GM19397 (cell line): ENCODE measurements around the gene PNMA6F.

ENCODE experiments used
- ATAC-seq: cut with Tn5 transposase; IDR thresholded peaks from one replicate; pipeline ENCODE4 v1.9.1; 2021; ENCODE audit warnings: mild to moderate bottlenecking, moderate library complexity; ENCODE audit not compliant: unreplicated experiment

PNMA6F gene

GRCh38 chrX:153321381-153322124 lies at the start of gene PNMA6F:
PNMA6F (minus strand) TSS chrX:153321767; CDS start chrX:153320674, 1,093 bp downstream.
- ATAC-seq, result no peak

GRCh38 chrX:153371256-153371655 lies 49.7 kb upstream of the PNMA6F start:
- no peak for ATAC-seq

- ATAC-seq, result no peak
These were observed 48.9 kb upstream of the PNMA6F start for GRCh38 chrX:153370293-153371055.

GRCh38 chrX:153366878-153367538 lies 45.4 kb upstream of the PNMA6F start:
- ATAC-seq, result no peak

GRCh38 chrX:153366119-153366518 lies 44.6 kb upstream of the PNMA6F start:
- ATAC-seq, result no peak

- no peak for ATAC-seq
These were observed 44.1 kb upstream of the PNMA6F start for GRCh38 chrX:153365670-153366069.

- no peak for ATAC-seq
These were observed 40.3 kb upstream of the PNMA6F start for GRCh38 chrX:153361781-153362397.

- ATAC-seq, result no peak
These were observed 36.3 kb upstream of the PNMA6F start for GRCh38 chrX:153357877-153358276.

- no peak for ATAC-seq
These were observed 31.8 kb upstream of the PNMA6F start for GRCh38 chrX:153353416-153353815.

GRCh38 chrX:153352858-153353257 lies 31.3 kb upstream of the PNMA6F start:
- no peak for ATAC-seq

GRCh38 chrX:153351981-153352380 lies 30.4 kb upstream of the PNMA6F start:
- ATAC-seq, result no peak

- ATAC-seq, result no peak
These were observed 28.4 kb upstream of the PNMA6F start for GRCh38 chrX:153349952-153350351.

- no peak for ATAC-seq
These were observed 26.9 kb upstream of the PNMA6F start for GRCh38 chrX:153348421-153348820.

- ATAC-seq, result no peak
These were observed 26.0 kb upstream of the PNMA6F start for GRCh38 chrX:153347530-153347929.

GRCh38 chrX:153343674-153344073 lies 22.1 kb upstream of the PNMA6F start:
- no peak for ATAC-seq

- no peak for ATAC-seq
These were observed 21.4 kb upstream of the PNMA6F start for GRCh38 chrX:153342762-153343558.

GRCh38 chrX:153340111-153340510 lies 18.5 kb upstream of the PNMA6F start:
- no peak for ATAC-seq

- ATAC-seq, result no peak
These were observed 18.1 kb upstream of the PNMA6F start for GRCh38 chrX:153339662-153340061.

- no peak for ATAC-seq
These were observed 17.3 kb upstream of the PNMA6F start for GRCh38 chrX:153338836-153339235.

GRCh38 chrX:153336988-153337387 lies 15.4 kb upstream of the PNMA6F start:
- no peak for ATAC-seq
